GM19468 (cell line): Measurements from ENCODE around the gene GATD1.

Source experiments
- ATAC-seq: cut with Tn5 transposase; IDR thresholded peaks from one replicate; pipeline ENCODE4 v1.9.1; 2021; ENCODE audit warnings: mild to moderate bottlenecking, moderate library complexity, moderate number of reproducible peaks; ENCODE audit not compliant: unreplicated experiment; ENCODE audit errors: extremely low read depth

The GATD1 gene

DNA sequence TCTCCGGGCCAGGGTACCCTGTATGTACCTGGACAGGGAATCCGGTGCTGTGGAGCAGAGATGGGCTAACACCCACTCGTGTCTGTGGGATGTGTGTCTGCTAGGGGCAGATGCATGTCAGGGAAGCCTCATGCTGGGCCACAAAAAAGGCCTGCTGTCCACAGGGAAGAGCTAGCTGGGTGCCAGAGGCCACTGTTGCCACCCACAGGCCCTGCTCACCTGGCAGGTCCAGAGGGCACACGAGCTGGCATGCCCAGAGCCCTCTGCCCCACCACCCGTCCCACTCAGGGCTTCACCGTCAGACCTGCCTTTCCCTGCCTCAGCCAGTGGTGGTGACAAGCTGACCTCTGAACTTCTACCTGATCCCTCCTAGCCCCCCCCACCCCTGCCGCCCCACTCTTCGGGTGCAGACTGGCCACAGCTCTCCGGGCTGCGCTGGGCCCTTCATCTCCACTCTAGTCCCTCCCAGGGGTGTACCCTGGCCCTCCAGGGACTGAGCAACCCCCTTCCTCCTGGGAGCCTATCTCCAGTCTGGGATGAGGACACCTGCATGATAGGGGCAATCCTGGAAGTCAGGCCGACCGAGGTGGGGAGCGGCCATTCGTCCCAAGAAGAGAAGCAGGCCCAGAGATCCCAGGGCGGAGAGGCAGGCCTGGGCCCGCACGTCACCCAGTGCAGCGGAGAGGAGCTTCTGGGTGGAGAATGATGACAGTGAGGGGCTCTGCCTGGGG lies 19.4 kb upstream of the GATD1 start:
- no peak for ATAC-seq

DNA sequence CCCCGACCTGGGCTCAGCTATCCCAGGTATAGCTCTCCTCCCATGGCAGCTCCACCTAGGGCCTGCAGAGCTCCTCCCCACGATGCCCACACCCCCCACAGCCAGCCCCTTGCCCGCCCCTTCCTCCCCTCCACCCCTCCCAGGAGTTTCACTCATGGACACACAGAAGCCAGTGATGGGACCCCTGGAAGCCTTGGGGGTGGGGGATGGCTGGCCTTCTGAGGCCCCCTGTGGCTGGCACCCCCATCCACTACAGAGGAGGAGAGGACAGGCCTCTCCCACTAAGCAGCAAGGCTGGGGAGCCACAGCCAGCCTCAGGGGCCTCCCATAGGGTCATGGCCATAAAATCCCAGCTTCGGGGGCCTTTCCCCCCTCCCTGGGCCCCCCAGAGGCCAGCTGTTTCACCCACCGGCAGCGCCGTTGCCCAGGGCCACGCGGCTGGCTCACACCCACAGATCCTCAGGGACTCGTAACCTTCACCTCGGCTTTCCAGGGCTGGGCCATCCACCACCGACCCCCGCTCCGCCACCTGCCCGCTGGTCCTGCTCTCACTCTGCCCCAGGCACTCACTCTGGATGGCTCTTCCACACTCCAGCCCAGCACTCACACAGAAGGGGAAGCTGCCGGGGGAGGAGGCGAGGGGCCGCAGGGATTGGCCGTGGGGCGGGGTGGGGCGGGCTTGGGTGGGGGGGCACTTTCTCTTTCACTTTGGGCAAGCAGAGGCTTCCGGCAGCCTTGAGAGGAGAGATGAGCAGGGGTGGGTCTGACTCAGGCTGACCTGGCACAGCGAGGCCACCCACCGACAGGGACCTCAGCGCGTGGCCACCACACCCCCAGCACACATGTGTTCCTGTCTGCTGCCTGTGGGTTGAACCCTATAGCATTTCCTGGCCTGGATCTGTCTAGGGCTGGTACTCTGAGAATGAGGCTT lies 18.6 kb upstream of the GATD1 start:
- ATAC-seq: no peak

DNA sequence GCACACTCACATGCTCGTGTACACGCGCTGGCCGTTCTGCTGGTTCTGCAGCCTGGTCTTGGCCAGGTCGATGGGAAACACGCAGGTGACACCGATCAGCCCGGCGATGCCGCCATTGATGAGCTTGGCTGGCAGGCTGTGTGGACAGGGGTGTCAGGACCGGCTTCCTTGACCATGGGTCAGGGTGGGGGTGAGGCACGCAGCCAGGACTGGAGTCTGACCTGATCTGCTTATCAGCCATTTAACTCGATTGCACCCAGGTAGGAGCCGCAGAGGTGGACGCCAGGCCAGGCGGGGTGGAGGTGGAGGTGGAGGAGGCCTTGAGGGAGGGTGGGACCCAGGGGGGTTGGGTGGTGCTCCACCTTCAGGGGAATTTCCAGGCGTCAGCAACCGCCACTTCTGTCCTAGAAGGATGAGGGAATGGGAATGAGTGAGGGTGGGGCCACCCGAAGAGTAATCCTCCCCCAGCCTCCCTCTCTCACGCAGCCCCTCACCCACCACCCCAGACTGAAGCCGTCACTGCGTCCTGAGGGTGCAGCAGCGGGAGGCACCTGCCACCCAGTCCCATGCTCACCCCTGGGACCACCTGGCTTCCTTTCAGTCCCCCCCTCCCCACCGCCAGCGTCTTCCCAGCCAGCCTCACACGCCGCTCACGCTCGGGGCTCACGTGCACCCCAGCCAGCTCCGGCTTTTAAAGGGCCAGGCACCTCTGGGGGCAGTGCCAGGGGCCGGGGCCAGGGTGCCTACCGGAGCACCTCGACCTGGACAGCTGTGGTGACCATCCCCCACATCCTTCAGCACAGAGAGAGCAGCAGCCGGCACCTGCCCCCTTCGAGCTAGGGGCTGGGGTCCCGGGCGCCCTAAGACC lies 17.7 kb upstream of the GATD1 start:
- no peak for ATAC-seq

DNA sequence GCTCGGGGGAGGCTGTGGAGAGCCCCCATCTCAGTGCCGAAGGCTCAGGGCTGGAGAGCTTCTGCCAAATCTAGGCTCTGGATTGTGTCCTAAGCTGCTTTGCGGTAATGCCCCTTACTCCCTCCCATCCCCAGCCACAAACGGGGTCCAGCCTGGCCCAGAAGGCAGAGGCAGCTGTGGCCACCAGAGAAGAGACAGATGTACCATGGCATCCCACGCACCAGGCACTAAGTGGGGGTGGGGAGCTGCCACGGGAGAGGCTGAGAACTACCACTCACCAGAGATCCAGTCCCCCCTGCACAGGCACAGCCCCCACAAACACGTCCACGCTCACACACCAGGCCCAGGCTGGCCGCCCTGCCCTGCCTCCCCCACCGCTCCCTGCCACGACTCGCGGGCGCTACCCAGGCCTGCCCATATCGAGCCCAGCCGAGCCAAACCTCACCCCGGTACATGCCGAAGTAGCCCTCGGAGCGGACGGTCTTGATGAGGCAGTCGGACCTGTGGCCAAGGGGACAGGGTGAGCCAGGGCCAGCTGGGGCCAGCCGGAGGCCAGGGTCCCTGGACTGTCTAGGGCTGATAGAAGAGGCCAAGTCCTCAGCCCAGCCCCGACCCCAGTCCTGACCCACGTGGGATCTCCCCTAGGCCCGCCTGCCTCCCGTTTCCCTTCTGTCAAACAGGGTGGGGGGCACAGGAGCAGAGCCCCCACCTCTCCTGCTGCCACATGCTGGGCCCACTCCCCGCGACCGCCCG lies 16.9 kb upstream of the GATD1 start:
- no peak for ATAC-seq

DNA sequence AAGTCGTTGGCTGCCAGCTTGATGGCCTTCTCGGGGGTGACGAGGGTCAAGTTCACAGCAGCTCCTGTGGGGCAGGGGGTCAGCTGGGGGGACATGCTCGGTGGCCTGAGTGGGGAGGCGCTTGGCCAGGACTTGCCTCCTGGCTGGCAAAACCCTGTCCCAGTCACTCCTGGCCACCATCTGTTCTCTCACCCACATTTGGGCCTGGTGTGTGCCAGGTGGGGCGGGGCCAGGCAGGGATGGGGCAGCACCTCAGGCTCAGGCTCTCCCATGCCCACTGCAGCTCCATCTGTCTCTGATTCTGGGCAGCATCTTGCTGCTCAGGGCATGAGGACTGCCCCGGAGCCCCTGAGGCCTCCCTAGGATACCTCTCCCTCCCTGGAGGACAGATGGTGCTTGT lies 16.3 kb upstream of the GATD1 start:
- ATAC-seq: no peak

DNA sequence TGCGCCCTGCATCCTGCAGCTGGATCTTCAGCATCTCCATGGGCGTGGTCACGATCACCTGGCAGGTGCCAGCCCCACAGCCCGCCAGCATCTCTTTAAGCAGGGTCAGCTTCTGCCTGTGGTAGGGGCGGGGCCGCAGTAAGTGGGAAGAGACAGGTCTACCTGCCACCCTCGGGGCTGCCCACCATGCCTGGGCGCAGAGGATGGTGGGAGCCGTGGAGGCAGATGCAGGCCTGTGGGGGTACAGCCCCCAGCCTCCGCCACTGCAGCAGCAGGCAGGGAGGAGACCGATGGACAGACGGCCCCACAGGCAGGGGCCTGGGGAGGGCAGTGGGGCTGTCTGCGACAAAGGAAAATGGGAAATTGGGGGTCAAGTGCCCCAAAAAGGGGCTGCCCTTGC lies 15.6 kb upstream of the GATD1 start:
- ATAC-seq: no peak

DNA sequence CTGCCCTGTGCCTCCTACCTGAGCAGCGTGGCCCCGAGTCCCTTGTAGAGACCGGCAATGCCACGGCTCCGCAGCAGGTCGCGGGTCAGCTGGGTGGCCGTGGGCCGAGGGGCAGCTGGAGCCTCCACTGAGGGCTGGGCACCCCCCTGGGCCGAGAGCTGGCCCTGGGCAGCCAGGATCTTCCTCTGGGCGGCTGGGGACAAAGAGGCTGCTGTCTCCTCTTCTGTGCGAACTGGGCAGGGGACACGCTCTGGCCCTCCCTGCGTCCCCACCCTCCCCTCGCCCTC lies 15.2 kb upstream of the GATD1 start:
- no peak for ATAC-seq

DNA sequence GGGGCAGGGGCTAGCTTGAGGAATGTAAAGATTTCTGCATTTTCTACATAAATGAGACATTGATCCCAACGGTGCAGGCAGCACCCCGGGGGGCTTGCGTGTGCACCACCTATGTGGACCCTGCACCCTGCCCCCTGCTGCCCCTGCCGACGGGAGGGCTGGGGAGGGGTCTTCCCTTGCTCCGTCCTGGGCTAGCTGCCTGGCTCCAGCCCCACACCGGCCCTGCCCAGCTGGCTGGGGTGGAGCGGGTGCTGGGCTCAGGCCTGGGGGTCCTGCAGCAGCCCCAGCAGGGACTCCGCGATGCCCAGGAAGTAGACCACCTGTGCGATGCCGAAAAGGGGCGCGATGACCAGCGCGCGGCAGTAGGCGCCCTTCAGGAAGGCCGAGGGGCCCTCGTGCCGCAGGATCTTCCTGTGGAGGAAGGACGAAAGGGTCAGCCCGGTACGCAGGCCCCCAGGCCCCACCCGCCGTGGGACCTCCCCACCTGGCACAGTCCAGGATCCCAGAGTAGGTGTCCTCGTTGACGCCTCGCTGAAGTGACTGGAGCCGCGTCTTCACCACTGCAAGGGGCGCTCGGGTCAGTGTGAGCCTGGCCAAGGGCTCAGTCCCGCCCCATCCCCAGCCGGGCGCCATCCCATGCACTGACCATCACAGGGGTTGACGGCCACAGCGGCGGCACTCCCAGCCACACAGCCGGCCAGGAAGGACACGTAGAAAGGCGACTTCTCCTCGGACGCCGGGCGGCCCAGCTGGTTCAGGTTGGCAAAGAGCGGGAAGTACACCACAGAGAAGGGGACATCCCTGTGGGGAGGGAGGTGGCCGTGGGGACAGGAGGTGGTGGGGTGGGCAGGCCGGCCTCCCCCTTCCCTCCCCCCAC lies 14.6 kb upstream of the GATD1 start:
- ATAC-seq: no peak

DNA sequence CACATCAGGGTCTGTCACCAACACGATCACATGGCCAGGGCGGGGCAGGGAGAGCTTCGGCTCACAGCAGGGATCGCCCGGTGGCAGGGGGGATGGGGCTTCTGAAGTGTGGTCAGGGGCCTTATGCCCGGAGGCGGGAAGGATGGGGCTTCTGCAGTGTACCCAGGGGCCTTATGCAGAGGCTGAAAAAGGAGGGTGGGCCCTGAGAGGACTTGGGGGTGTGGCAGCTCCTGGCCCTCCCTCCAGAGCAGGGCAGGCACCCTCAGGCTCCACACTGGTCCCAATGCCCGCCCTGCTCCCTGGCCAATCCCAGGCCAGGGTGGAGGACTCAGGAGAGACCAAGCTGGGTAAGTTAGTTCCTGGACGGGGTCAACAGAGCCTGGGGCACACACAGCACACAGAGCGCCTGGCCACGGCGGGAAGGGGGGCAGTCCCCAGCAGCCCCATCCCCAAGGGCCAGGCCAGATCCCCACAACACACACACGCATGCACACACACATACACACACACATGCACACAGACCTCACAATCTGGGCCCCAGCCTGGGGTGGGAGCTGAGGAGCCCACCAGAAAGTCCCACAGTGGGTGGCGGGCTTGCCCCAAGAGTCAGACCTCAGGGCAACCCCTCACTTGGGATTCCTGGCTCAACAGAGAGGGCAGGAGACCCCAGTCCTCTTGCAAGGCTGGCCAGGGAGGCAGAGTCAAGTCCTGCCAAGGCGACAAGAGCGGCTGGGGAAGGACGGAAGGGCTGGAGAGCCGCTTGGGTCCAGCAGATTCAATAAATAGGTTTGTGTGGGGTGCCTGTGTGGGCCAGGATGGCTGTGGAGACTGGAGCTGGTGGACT lies 13.7 kb upstream of the GATD1 start:
- no peak for ATAC-seq

DNA sequence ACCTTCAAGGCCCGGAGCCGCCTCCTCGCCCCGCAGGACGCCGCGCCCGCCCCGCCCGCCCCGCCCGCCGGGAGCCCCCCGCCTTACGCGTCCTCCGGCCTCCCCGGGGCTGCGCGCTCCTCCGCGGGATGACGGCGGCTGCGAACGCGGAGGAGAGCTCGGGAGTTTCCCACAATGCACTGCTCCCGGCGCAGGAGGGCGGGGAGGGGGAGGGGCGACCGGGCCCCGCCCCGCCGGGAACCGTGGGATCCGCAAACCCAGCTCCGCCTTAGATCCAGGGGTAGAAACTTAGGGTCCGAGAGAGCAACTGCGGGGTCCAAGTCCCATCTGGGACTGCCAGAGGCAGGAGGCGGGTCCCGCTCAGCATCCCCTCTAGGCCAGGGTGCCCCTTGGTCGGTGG lies 12.7 kb upstream of the GATD1 start, which contains the start of gene CEND1:
TSS of gene CEND1 (minus strand) at position 148 of the 400 bp plus-strand sequence. CDS start 1,514 bp downstream, outside the sequence.
- ATAC-seq: no peak

DNA sequence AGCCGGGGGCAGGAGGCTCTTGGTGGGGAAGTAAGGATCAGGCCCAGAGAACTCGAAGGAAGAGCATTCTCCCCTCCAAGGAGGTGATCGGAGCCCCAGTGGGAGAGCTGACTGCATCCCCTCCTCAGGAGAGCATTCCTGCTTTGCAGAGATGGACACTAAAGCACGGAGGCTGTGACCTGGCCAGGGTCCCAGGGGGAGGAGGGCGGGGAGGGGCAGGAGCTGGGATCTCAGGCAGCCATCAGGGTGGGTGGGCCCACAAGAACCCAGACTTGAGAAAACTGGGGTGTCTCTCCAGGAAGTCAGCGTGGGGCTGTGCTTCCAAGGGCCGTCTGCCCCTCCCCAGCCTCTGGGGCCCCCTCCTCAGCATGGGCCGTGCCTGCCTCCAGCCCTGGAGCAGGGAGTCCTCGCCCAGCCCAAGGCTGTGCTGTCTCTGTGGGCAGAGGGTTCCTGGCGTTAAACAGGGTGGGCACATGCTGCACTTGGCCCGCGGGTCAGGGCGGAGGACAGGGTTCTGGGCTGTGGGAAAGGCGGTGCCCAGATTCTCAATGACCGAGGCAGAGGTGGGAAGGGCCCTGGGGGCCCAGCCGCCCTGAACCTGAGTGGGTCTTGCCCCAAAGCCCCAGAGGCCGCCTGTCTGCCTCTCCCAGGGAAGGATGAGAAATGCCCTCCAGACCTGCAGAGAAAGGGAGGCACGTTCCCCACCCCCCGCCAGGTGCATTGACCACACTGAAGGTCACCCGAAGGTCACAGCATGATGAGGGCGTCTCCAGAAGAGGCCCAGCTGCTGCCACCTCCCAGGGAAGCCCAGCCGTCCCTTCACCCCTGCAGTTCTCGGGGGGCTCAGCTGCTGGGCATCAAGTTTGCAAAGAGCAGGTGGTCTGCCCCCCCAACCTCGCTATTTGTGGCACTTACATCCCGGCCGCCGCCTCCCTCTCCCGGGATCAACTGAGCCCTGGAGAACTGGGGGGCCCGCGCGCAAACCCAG lies 12.0 kb upstream of the GATD1 start:
- no peak for ATAC-seq

DNA sequence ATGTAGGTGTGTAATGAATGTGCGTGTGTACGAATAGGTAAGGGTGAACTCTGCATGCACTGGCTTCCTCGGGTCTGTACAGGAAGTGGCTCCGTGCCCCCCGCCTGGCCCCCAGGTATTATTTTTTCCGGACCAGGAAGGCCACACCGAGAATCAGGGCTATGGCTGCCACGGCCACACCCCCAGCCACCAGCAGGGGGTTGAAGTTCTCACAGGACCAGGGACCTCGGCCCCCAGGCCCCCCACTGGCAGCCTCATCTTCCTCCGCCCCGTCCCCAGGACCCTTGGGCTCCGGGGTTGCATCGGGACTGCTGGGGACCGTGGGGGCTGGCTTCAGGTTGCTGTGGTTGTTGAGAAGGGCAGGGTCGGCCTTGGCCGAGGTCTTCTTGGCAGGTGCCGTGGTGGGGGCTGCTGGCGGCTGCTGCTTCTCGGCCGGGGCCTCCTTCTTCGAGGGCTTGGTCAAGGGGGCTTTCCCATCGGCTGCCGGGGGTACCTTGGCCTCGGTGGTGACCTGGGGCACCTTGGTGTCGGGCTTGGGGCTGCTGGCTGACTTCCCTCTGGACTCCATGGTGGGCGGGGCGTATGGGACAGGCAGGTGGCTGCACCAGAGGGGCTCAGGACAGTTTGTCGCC lies 10.8 kb upstream of the GATD1 start:
- ATAC-seq: no peak

DNA sequence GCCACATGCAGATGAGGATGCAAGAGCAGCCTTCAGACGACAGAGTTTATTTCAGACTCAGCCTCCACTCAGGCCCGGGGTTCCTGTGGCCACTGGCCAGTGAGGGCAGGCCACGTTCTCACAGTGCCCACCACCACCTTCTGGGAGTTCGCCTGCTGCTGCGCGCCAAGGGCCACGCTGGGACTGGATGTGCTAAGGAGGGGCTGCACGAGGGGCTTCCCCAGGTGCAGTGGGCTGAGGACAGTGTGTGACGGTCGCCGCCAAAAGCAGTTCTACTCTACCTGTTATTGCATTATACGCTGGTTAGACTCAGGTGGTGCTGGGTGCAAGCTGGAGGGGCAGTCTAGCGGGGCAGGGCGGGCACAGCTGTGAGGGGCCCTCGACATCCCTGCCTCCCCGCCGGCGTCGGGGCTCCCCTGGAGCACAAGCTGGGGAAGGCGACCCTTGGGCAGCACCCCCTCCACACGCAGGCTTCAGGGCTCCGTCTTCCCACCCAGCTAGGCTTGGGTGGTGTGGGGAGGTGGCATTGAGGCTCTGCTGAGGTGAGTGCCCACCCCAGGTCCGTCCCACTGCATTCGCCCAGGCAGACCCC lies 9.9 kb upstream of the GATD1 start:
- no peak for ATAC-seq

DNA sequence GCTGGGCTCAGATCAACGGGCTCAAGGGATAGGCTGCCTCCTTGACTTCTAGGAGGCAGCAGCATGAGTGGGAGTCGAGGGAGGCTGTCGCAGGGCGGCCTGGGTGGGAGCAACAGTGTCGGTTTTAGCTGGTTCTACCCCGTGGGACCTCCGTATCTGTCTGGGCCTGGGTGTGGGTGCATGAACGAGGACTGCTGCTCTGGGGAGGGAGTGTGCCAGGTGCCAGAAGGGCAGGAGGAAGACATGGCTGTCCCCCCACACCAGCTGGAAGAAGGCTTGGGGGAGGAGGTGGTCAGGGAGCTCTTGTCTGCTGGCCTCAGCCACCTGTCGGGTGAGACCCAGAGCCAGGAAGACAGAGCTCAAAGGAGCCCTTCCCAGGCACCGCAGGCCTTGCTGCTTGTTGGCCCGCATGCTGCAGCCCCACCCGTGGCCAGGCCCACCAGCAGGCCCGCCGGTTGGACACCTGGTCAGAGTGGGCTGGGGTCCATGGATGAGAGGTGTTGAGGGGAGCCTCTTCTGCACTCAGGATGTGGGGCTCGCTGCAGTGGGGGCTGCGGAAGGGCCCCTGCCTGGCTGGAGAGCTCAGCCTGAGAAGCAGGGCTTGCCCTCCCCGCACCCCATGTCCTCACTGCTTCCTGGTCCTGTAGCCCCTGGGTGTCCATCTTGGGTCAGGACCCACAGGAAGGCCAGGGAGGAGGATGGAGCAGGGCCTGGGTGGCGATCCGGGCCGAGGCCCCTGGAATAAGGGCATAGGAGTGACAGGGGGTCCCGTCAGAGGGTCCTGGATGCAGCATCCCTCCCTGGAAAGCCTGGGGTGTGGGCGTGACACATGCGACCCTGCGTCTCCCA lies 9.2 kb upstream of the GATD1 start:
- no peak for ATAC-seq

DNA sequence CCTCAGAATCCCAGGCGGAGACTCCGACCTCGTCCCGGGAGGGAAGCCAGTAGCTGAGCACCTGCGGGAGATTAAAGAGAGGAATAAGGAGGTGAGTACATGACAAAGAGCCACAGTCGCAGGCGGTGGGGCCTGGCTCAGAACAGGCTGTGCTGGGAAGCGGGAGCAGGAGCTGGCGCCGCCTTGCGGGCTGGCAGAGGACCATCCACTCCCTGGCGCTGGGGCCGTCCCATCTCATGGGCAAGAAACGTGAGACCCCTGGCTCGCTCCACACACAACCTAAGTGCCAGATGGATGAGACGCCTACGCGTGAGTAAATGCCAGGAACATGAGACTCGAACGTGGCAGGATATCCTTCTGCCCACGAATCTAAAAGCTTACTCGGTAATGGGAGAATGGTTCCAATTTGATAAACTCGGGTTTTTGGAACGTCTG lies 6.3 kb upstream of the GATD1 start:
- no peak for ATAC-seq
